ENCODE data around the gene ATXN1.
"Not testable (repeated sequence)": the region's sequence is repeated elsewhere in the genome, so short reads cannot be mapped to it uniquely, and the experiment has no call there.

Gene ATXN1

GRCh38 chr6:16466800-16467553 is 294.3 kb downstream of the ATXN1 start:
- Histone ChIP-seq H3K4me3 (replicated peaks; ENCODE audit: insufficient read depth, low read length) (no peak overlapping the region), H3K27me3 (ENCODE audit: insufficient read depth, poor library complexity, severe bottlenecking) (no peaks in the 10 kb centered on the region), H3K27ac (replicated peaks) (no peak overlapping the region)
- no peak for TF ChIP-seq SPI1 (IDR thresholded peaks at IDR 0.05; ENCODE audit: borderline replicate concordance, low read depth)
- TF ChIP-seq REST (IDR thresholded peaks at IDR 0.05; ENCODE audit: insufficient replicate concordance, low read depth): no peak
- no peak for TF ChIP-seq POLR2AphosphoS5 (IDR thresholded peaks at IDR 0.05; ENCODE audit: low read depth)
- TF ChIP-seq CTCF (IDR thresholded peaks at IDR 0.05; ENCODE audit: insufficient read depth, low read length): no peak
- no peak for TF ChIP-seq GABPA (IDR thresholded peaks at IDR 0.05; ENCODE audit: low read depth)
- no peak for DNase-seq (ENCODE audit: low read depth in 1 of 2, low spot score in 1 of 2)

- DNase-seq (ENCODE audit: low read depth in 1 of 2, low spot score in 1 of 2): no peak
- Histone ChIP-seq H3K4me3 (replicated peaks; ENCODE audit: insufficient read depth, low read length) (no peak overlapping the region), H3K27ac (replicated peaks) (no peak overlapping the region), H3K27me3 (ENCODE audit: insufficient read depth, poor library complexity, severe bottlenecking) (no peaks in the 10 kb centered on the region)
- TF ChIP-seq REST (IDR thresholded peaks at IDR 0.05; ENCODE audit: insufficient replicate concordance, low read depth) (no peak), GABPA (IDR thresholded peaks at IDR 0.05; ENCODE audit: low read depth) (no peak), POLR2AphosphoS5 (IDR thresholded peaks at IDR 0.05; ENCODE audit: low read depth) (no peak), CTCF (IDR thresholded peaks at IDR 0.05; ENCODE audit: insufficient read depth, low read length) (no peak), SPI1 (IDR thresholded peaks at IDR 0.05; ENCODE audit: borderline replicate concordance, low read depth) (no peak)
Observed at GRCh38 chr6:16464045-16464444, 297.2 kb downstream of the ATXN1 start.

GRCh38 chr6:16463246-16463645 is 298.0 kb downstream of the ATXN1 start:
- DNase-seq (ENCODE audit: low read depth in 1 of 2, low spot score in 1 of 2); H3K4me3 ChIP-seq (replicated peaks; ENCODE audit: insufficient read depth, low read length); H3K27me3 ChIP-seq (ENCODE audit: insufficient read depth, poor library complexity, severe bottlenecking); H3K27ac ChIP-seq (replicated peaks): not testable (repeated sequence)

GRCh38 chr6:16461491-16461890 is 299.8 kb downstream of the ATXN1 start:
- no peak overlapping the region for H3K4me3 ChIP-seq (replicated peaks; ENCODE audit: insufficient read depth, low read length)
- no peak overlapping the region for H3K27ac ChIP-seq (replicated peaks)
- TF ChIP-seq GABPA (IDR thresholded peaks at IDR 0.05; ENCODE audit: low read depth) (no peak), POLR2AphosphoS5 (IDR thresholded peaks at IDR 0.05; ENCODE audit: low read depth) (no peak)
- no peak for DNase-seq (ENCODE audit: low read depth in 1 of 2, low spot score in 1 of 2)
- no peaks in the 10 kb centered on the region for H3K27me3 ChIP-seq (ENCODE audit: insufficient read depth, poor library complexity, severe bottlenecking)

GRCh38 chr6:16459472-16459871 is 301.8 kb downstream of the ATXN1 start:
- not testable (repeated sequence) for DNase-seq (ENCODE audit: low read depth in 1 of 2, low spot score in 1 of 2); H3K27ac ChIP-seq (replicated peaks); H3K4me3 ChIP-seq (replicated peaks; ENCODE audit: insufficient read depth, low read length); H3K27me3 ChIP-seq (ENCODE audit: insufficient read depth, poor library complexity, severe bottlenecking)

Data from HL-60 (cell line).